Breast epithelium (tissue), 4 donors: ENCODE data around the gene ARHGAP45. TPM values are rescaled to one million over a fixed set of nuclear protein-coding genes. Genes with fewer than 3 reads are reported as not detected.

Source experiments
- DNase-seq, 2 donors: peaks; one replicate each; pipeline ENCODE4 v3.0.0-alpha.2; 2019; ENCODE audit warnings: low spot score in 2 of 2
- H3K27ac ChIP-seq, 2 donors: fragments of 200-600 bp; sonication (generic) in 1 of 2; one replicate each; pipeline ENCODE4 v1.5.1; 2016 to 2019; ENCODE audit warnings: mild to moderate bottlenecking in 1 of 2
- H3K27me3 ChIP-seq, 2 donors: fragments of 200-600 bp; sonication (generic) in 1 of 2; one replicate each; pipeline versions ENCODE4 v1.5.1 to v1.6.0; 2017 to 2019; ENCODE audit warnings: control low read depth in 1 of 2, mild to moderate bottlenecking in 1 of 2
- H3K36me3 ChIP-seq: fragments of 200-600 bp; one replicate; pipeline ENCODE4 v1.5.1; 2019
- H3K4me1 ChIP-seq, 2 donors: fragments of 200-600 bp; sonication (generic); one replicate each; pipeline ENCODE4 v1.5.1; 2016 to 2019; ENCODE audit warnings: control low read depth in 1 of 2
- H3K4me3 ChIP-seq, 3 donors: fragments of 200-600 bp; sonication (generic); 1 replicate in 2 of 3; 2 replicates in 1 of 3; pipeline ENCODE4 v1.5.1; 2016 to 2019; ENCODE audit warnings: mild to moderate bottlenecking in 3 of 3, moderate library complexity in 2 of 3
- H3K9me3 ChIP-seq, 2 donors: fragments of 200-600 bp; sonication (generic) in 1 of 2; one replicate each; pipeline ENCODE4 v1.5.1; 2016 to 2019; ENCODE audit warnings: control low read depth in 1 of 2
- POLR2A ChIP-seq: fragments of 450-650 bp; IDR thresholded peaks from one replicate; pipeline ENCODE4 v1.6.1; 2016; ENCODE audit warnings: antibody characterized with exemption, mild to moderate bottlenecking, moderate library complexity
- POLR2AphosphoS5 ChIP-seq, 3 donors: sonication (generic); formaldehyde crosslinking; IDR thresholded peaks; one replicate each; pipeline ENCODE4 v1.6.1; 2017; ENCODE audit warnings: antibody characterized with exemption in 3 of 3
- intact Hi-C: fragments of 100-400 bp; cut with DNase I; formaldehyde crosslinking; loops from one replicate; pipeline ENCODE4 v1.15.1; 2023; ENCODE audit warnings: low total_unique reads
- total RNA-seq, 3 donors: library from RNA; depleted of rRNA; stranded (reverse); fragments of >200 nt; gene quantifications; one replicate each; pipeline ENCODE4 v1.1.0, GENCODE V29; 2016
- TF ChIP-seq, protein P1 (sequence below), 3 donors: fragments of 450-650 bp; IDR thresholded peaks; one replicate each; pipeline ENCODE4 v1.5.1; 2016 to 2017; ENCODE audit warnings: antibody characterized with exemption in 3 of 3, mild to moderate bottlenecking in 3 of 3, moderate library complexity in 3 of 3

ARHGAP45 gene
- total RNA-seq, 3 donors from 2014 or later = 18.7 to 43.2 (median 23.9) TPM

DNA sequence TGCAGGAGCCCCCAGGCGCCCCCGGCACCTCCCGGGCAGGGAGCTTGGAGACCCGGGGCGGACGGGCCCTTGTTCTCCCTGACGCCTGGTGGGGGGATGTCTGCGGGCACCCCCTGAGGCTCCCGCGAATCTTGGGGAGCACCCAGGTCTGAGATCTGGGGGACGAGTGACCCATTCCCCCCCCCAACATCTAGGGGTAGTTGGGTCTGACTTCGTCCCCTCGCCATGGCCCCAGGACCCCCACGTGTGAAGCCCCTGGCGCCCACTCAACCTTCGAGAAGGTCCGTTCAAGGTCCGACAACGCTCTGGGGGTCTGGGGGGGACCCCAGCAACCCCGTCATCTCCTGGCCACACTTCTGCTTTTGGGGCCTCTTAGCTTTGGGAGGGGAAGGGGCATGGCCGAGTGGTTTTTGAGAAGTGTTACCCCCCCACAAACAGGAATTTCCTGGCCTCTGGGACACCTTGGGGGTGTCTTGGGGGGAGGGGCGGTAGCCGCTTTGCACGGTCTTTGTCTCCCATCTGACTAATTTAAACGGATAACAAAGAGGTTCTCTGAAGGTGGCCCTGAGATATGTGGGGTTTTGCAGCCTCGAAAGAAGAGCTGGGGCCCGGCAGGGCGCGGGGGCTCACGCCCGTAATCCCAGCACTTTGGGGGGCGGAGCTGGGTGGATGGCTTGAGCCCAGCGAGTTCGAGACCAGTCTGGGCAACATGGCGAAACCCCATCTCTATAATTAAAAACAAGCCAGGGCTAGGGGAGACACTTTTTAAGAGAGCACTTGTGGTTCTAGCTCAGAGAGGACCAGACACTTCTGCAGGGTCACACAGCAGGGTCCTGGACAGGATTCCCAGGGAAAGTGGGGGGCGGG is 40.0 kb upstream of the ARHGAP45 start:
- Histone ChIP-seq H3K27me3 (no peaks in the 10 kb centered on the region), H3K4me3 (peak overlapping the region; percentile 93 to 100 (median 98)), H3K27ac (peak overlapping the region; percentile 98 to 99), H3K9me3 (no peaks in the 10 kb centered on the region), H3K36me3 (no peaks in the 10 kb centered on the region), H3K4me1 (peaks cover 0 to 5% of the 10 kb centered on the region in 2 donors)
- intact Hi-C loops = loop anchor here (5.0 kb wide), 1 partner anchor 75 kb away; the partner anchor contains the start of gene GPX4
- TF ChIP-seq POLR2AphosphoS5 (IDR thresholded peaks at IDR 0.05) = no peak
- no peak for TF ChIP-seq POLR2A
- TF ChIP-seq, protein P1, sequence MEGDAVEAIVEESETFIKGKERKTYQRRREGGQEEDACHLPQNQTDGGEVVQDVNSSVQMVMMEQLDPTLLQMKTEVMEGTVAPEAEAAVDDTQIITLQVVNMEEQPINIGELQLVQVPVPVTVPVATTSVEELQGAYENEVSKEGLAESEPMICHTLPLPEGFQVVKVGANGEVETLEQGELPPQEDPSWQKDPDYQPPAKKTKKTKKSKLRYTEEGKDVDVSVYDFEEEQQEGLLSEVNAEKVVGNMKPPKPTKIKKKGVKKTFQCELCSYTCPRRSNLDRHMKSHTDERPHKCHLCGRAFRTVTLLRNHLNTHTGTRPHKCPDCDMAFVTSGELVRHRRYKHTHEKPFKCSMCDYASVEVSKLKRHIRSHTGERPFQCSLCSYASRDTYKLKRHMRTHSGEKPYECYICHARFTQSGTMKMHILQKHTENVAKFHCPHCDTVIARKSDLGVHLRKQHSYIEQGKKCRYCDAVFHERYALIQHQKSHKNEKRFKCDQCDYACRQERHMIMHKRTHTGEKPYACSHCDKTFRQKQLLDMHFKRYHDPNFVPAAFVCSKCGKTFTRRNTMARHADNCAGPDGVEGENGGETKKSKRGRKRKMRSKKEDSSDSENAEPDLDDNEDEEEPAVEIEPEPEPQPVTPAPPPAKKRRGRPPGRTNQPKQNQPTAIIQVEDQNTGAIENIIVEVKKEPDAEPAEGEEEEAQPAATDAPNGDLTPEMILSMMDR (IDR thresholded peaks at IDR 0.05) = peak in 1 of 3 donors; percentile 8
- DNase-seq = no peak

DNA sequence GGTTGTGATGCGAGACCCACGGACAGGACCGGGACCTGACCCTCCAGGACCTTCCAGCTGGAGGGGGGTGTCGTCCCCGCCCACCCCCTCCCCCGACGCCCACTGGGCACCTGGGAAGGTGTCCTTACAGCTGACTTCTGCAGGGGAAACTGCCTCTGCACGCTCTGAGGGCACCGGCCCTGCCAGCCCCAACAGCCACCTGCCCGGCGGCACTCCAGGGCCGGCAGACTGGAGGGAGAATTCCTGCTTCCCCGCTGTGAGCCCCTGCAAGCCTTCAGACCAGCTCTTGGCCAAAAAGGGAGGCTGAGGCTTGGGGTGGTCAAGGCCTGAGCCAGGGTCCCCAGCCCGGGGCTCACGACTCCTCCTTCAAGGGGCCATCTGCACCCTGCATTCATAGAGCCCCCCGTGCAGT is 39.3 kb upstream of the ARHGAP45 start:
- peaks cover 0 to 5% of the 10 kb centered on the region in 2 donors for H3K4me1 ChIP-seq

DNA sequence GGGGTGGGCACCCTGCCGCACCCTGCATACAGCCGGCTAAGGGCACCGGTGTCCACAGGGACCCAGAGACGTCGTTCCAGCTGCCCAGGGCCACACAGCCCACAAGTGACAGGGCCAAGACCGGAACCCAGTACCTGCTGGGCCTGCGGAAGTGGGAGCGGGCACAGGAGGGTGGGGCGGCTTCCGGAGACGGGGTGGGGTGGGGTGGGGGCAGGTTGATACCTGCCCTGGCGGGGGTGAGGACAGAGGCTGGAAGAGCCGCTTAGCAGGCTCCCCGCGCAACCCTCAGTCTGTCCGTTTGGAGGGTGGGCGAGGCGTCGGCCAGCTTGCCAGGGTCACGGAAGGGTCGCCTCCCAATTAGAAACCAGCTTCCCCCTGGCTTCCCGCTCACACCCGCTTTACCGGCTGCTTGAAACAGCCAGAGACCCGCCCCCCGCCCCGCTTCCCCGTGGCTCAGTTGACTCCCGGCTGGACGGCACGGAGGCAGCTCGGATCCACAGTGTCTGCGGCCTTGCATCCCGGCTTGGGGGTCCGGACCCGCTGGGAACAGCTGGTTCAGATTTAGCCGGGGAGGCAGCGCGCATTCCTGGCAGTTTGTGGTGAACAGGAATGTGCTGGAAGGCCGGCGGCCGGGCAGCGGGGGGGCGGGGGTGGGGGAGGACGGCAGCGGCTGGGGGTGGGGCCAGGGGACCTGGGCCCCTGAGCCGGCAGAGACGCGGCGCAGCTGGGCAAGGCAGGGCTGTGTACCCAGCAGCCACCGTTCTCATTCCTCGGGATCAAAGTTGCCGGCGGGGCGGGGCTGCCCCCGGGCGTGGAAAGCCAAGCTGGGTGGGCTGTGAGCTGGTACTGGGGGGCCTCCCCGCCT is 38.7 kb upstream of the ARHGAP45 start:
- peak; percentile 78 to 81 for DNase-seq
- Histone ChIP-seq H3K27me3 (no peaks in the 10 kb centered on the region), H3K4me1 (peaks cover 0 to 5% of the 10 kb centered on the region in 2 donors), H3K4me3 (peak overlapping the region; percentile 93 to 100 (median 98)), H3K36me3 (no peaks in the 10 kb centered on the region), H3K9me3 (no peaks in the 10 kb centered on the region), H3K27ac (peak overlapping the region; percentile 98 to 99)
- intact Hi-C loops = loop anchor here (5.0 kb wide), 1 partner anchor 74 kb away; the partner anchor contains the start of gene GPX4
- peak; percentile 26 to 52 (median 49) for TF ChIP-seq POLR2AphosphoS5 (IDR thresholded peaks at IDR 0.05)
- TF ChIP-seq, protein P1 (IDR thresholded peaks at IDR 0.05) = no peak

More for the DNA sequence above, 39.3 kb upstream of the ARHGAP45 start:
- Histone ChIP-seq H3K27ac (peak overlapping the region; percentile 98 to 99), H3K27me3 (no peaks in the 10 kb centered on the region), H3K9me3 (no peaks in the 10 kb centered on the region), H3K36me3 (no peaks in the 10 kb centered on the region), H3K4me3 (peak overlapping the region; percentile 93 to 100 (median 98))
- no peak for DNase-seq
- TF ChIP-seq, protein P1 (IDR thresholded peaks at IDR 0.05) = no peak
- intact Hi-C loops = loop anchor here (5.0 kb wide), 1 partner anchor 75 kb away; the partner anchor contains the start of gene GPX4

DNA sequence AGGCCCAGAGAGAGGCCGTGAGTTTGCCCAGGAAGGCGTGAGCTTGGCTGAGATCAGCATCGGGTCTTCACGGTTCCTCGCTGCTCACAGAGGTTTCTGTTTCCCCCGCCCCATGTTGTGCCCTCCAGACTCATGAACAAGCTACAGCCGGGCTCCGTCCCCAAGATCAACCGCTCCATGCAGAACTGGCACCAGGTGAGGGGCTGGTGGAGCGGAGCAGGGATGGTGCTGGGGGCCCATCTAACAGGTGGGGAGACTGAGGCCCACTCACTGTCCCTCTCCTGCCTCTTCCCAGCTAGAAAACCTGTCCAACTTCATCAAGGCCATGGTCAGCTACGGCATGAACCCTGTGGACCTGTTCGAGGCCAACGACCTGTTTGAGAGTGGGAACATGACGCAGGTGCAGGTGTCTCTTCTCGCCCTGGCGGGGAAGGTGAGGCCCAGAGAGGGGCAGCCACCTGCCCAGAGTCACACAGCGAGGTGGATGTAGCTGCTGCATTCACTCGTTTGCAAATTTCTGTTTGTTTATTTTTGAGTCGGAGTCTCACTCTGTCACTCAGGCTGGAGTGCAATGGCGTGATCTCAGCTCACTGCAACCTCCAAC is 34.6 kb upstream of the ARHGAP45 start:
- Histone ChIP-seq H3K9me3 (no peaks in the 10 kb centered on the region), H3K27me3 (no peaks in the 10 kb centered on the region), H3K27ac (no peak overlapping the region), H3K4me1 (no peaks in the 10 kb centered on the region), H3K36me3 (no peaks in the 10 kb centered on the region), H3K4me3 (no peak overlapping the region)
- no peak for TF ChIP-seq POLR2AphosphoS5 (IDR thresholded peaks at IDR 0.05)
- intact Hi-C loops = no loop called here
- no peak for DNase-seq

DNA sequence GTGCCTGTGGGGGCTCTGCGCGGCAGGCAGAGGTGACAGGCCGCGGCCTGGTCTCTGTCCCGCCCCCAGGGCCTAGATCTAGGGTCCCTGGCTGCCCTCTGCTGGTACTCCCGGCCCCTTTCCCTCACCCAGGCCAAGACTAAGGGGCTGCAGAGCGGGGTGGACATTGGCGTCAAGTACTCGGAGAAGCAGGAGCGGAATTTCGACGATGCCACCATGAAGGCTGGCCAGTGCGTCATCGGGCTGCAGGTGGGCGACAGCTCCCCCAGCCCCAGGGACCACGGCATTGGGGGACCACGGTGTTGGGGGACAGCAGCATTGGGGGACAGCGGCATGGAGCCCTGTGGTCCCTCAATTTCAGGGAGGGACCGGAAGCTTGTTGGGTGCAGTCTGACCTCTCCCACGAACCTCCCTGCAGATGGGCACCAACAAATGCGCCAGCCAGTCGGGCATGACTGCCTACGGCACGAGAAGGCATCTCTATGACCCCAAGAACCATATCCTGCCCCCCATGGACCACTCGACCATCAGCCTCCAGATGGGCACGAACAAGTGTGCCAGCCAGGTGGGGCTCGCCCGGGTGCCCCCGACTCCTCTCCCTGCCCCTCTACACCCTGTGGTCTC is 30.9 kb upstream of the ARHGAP45 start:
- intact Hi-C loops = no loop called here
- TF ChIP-seq POLR2AphosphoS5 (IDR thresholded peaks at IDR 0.05) = no peak
- TF ChIP-seq, protein P1 (IDR thresholded peaks at IDR 0.05) = no peak
- no peak for TF ChIP-seq POLR2A

More for the DNA sequence above, 30.9 kb upstream of the ARHGAP45 start:
- H3K9me3 ChIP-seq = no peaks in the 10 kb centered on the region
- H3K4me3 ChIP-seq = no peak overlapping the region
- no peaks in the 10 kb centered on the region for H3K36me3 ChIP-seq
- H3K27ac ChIP-seq = no peak overlapping the region
- H3K27me3 ChIP-seq = no peaks in the 10 kb centered on the region
- no peak for DNase-seq
- H3K4me1 ChIP-seq = peaks cover 0 to 7% of the 10 kb centered on the region in 2 donors
